ENCODE measurements around the gene ERAP2.

DNA sequence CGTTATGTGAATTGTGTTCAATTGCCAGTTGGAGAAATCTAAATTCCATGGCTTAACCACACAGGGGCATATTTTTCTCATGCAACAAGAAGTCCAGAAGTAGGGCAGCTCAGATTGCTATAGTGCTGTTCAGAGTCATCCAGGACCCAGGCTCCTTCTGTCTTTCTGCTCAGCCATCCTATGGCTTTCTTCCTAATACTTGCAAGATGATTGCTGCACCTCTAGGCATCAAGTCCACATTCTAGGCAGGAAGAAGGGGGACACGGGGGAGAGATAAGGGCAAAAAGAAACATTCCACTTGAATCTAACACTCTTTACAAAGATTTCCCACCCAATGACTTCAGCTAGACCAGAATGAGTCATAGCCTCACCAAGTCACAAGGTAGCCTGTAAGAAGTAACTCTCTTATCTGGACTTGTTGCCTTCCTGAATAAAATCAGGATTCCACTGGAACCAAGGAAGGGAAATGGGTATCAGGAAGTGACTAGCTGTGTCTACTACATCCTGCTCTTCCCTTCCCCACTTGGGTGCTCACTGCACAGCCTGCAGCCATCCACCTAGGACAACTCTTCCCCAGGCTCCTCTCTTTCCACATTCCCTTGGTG, 5.3 kb downstream of the ERAP2 start:
- TF ChIP-seq YY1 (IDR thresholded peaks at IDR 0.05; ENCODE audit: insufficient read depth, insufficient read length) (no peak), ZNF274 (IDR thresholded peaks at IDR 0.05; ENCODE audit: low read depth, low read length) (no peak), SUZ12 (IDR thresholded peaks at IDR 0.05; ENCODE audit: extremely low read depth, insufficient read depth, insufficient read length) (no peak)
